Progenitor cell of endocrine pancreas (in vitro differentiated cells): ENCODE results near the gene SCYL3. TPM values are rescaled to one million over a fixed set of nuclear protein-coding genes. Genes with fewer than 3 reads are reported as not detected.
A peak's percentile ranks its signal among the peaks of the same experiment; 100 is the strongest.
"Not testable (repeated sequence)": the region's sequence is repeated elsewhere in the genome, so short reads cannot be mapped to it uniquely, and the experiment has no call there.

Experiments
- DNase-seq: peaks from one replicate; pipeline ENCODE4 v3.0.0; 2021; ENCODE audit warnings: low spot score; ENCODE audit not compliant: unreplicated experiment
- H3K27ac Mint-ChIP-seq: 2 replicates; pipeline ENCODE4 v1.8.0; 2021; ENCODE audit warnings: mild to moderate bottlenecking, moderate library complexity, mixed read lengths
- H3K27me3 Mint-ChIP-seq: 2 replicates; pipeline ENCODE4 v1.8.0; 2021; ENCODE audit warnings: mixed read lengths
- H3K36me3 Mint-ChIP-seq: 2 replicates; pipeline ENCODE4 v1.8.0; 2022; ENCODE audit warnings: mixed read lengths; ENCODE audit not compliant: insufficient read depth
- H3K4me1 Mint-ChIP-seq: 2 replicates; pipeline ENCODE4 v1.8.0; 2021; ENCODE audit warnings: low read depth, mixed read lengths
- H3K4me3 Mint-ChIP-seq: 2 replicates; pipeline ENCODE4 v1.8.0; 2021; ENCODE audit warnings: low read depth, mild to moderate bottlenecking, moderate library complexity, mixed read lengths
- H3K9me3 Mint-ChIP-seq: 2 replicates; pipeline ENCODE4 v1.8.0; 2021; ENCODE audit warnings: low read depth, mixed read lengths
- total RNA-seq: library from RNA; stranded (reverse); gene quantifications from 2 replicates; pipeline ENCODE4 v1.2.1, GENCODE V29; 2021
- TF ChIP-seq, protein P1 (sequence below): fragments of 200-600 bp; sonication (generic); IDR thresholded peaks from one replicate; pipeline ENCODE4 v1.5.0; 2021; ENCODE audit warnings: antibody characterized with exemption, mild to moderate bottlenecking; ENCODE audit not compliant: unreplicated experiment

The SCYL3 gene
- total RNA-seq, 1 donor from 2014 or later, result 14.8 TPM

GRCh38 chr1:169869426-169869825 lies 24.3 kb downstream of the SCYL3 start:
- TF ChIP-seq, protein P1, sequence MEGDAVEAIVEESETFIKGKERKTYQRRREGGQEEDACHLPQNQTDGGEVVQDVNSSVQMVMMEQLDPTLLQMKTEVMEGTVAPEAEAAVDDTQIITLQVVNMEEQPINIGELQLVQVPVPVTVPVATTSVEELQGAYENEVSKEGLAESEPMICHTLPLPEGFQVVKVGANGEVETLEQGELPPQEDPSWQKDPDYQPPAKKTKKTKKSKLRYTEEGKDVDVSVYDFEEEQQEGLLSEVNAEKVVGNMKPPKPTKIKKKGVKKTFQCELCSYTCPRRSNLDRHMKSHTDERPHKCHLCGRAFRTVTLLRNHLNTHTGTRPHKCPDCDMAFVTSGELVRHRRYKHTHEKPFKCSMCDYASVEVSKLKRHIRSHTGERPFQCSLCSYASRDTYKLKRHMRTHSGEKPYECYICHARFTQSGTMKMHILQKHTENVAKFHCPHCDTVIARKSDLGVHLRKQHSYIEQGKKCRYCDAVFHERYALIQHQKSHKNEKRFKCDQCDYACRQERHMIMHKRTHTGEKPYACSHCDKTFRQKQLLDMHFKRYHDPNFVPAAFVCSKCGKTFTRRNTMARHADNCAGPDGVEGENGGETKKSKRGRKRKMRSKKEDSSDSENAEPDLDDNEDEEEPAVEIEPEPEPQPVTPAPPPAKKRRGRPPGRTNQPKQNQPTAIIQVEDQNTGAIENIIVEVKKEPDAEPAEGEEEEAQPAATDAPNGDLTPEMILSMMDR, result no peak
- H3K9me3 Mint-ChIP-seq, result peaks cover 13% of the 10 kb centered on the region
- no peaks in the 10 kb centered on the region for H3K4me1 Mint-ChIP-seq
- peaks cover 60% of the 10 kb centered on the region for H3K36me3 Mint-ChIP-seq
- H3K4me3 Mint-ChIP-seq, result no peak overlapping the region
- DNase-seq, result no peak
- H3K27ac Mint-ChIP-seq, result no peak overlapping the region
- H3K27me3 Mint-ChIP-seq, result no peaks in the 10 kb centered on the region

DNA sequence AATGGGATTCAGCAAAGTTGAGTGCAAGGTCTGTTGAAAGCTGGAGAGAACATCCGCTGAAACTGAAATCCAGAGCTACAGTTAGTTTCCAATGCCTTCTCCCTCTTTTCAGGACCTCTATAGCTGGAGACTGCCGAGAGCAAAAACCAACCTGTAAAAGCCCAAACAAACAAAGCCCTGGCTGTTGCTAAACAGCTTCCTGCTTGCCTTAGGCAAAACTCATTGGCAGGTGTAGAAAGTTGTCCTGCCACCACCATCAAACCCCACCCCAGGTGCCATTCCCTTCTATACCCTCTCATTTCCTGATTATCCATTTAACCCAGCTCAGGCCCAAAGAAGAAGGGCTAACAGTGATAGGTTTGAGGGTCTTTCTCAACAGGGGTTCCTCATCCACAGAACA lies 24.7 kb downstream of the SCYL3 start:
- Mint-ChIP-seq H3K36me3 (peaks cover 58% of the 10 kb centered on the region), H3K27me3 (no peaks in the 10 kb centered on the region), H3K4me1 (peaks cover 1% of the 10 kb centered on the region), H3K4me3 (no peak overlapping the region), H3K27ac (no peak overlapping the region), H3K9me3 (peaks cover 13% of the 10 kb centered on the region)
- TF ChIP-seq, protein P1, result no peak
- DNase-seq, result no peak

- no peak for DNase-seq
- H3K4me1 Mint-ChIP-seq, result peaks cover 1% of the 10 kb centered on the region
- H3K36me3 Mint-ChIP-seq, result peaks cover 49% of the 10 kb centered on the region
- TF ChIP-seq, protein P1, result no peak
- H3K27me3 Mint-ChIP-seq, result no peaks in the 10 kb centered on the region
- no peak overlapping the region for H3K27ac Mint-ChIP-seq
- peaks cover 3% of the 10 kb centered on the region for H3K9me3 Mint-ChIP-seq
- H3K4me3 Mint-ChIP-seq, result no peak overlapping the region
Observed at GRCh38 chr1:169867012-169867675, 26.6 kb downstream of the SCYL3 start.

- Mint-ChIP-seq H3K4me3 (no peak overlapping the region), H3K36me3 (peaks cover 45% of the 10 kb centered on the region), H3K4me1 (peaks cover 1% of the 10 kb centered on the region), H3K27ac (no peak overlapping the region), H3K27me3 (no peaks in the 10 kb centered on the region), H3K9me3 (peaks cover 1% of the 10 kb centered on the region)
- DNase-seq, result no peak
- TF ChIP-seq, protein P1, result no peak
Observed at GRCh38 chr1:169866577-169866976, 27.1 kb downstream of the SCYL3 start.

- not testable (repeated sequence) for H3K27me3 Mint-ChIP-seq, H3K4me3 Mint-ChIP-seq
Observed at GRCh38 chr1:169864531-169864930, 29.2 kb downstream of the SCYL3 start.

GRCh38 chr1:169860750-169861149 lies 32.9 kb downstream of the SCYL3 start:
- H3K27ac Mint-ChIP-seq, result peak overlapping the region; percentile 4

More at GRCh38 chr1:169864531-169864930, 29.2 kb downstream of the SCYL3 start:
- H3K4me1 Mint-ChIP-seq, H3K9me3 Mint-ChIP-seq, DNase-seq, H3K27ac Mint-ChIP-seq: not testable (repeated sequence)
- peaks cover 40% of the 10 kb centered on the region for H3K36me3 Mint-ChIP-seq

More at GRCh38 chr1:169860750-169861149, 32.9 kb downstream of the SCYL3 start:
- Mint-ChIP-seq H3K36me3 (peaks cover 33% of the 10 kb centered on the region), H3K9me3 (no peaks in the 10 kb centered on the region), H3K4me1 (peaks cover 1% of the 10 kb centered on the region), H3K27me3 (no peaks in the 10 kb centered on the region), H3K4me3 (no peak overlapping the region)
- no peak for DNase-seq
- TF ChIP-seq, protein P1, result no peak
